Activated CD4-positive, alpha-beta T cell treated with anti-CD3 and anti-CD28 coated beads, Interleukin-2, Interleukin-6, amounts not matched to agents 100 ng/mL and 50 ng/mL, durations not matched to agents 16 hours and 8 hours (primary cell): ENCODE measurements around the gene SPSB3.

ENCODE experiments used
- DNase-seq: peaks from one replicate; pipeline ENCODE4 v3.0.0-alpha.2; 2020

Gene SPSB3

DNA sequence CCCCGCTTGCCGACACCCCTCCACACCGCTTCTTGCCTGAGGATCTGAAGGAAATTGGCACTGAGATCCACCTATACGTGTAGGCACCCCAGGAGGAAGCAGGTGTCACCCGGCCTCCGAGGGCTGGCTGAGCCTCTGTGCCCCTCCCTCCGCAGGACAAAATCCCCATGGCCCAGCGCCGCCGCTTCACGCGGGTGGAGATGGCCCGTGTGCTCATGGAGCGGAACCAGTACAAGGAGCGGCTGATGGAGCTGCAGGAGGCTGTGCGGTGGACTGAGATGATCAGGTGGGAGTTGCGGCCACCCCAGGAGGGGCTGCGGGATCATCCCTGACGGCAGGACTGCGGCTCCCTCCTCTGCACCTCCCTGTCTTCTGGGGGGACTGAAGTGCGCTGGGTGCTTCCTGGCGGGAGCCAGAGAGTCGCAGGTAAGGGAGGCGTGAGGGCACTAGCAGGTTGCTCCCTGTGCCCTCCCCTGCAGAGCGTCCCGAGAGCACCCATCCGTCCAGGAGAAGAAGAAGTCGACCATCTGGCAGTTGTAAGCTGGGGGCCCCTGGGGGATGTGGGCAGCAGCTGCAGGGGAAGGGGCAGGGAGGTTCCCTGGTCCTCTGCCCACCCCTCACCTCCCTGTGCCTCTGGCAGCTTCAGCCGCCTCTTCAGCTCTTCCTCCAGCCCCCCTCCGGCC lies 20.0 kb downstream of the SPSB3 start:
- DNase-seq = no peak

DNA sequence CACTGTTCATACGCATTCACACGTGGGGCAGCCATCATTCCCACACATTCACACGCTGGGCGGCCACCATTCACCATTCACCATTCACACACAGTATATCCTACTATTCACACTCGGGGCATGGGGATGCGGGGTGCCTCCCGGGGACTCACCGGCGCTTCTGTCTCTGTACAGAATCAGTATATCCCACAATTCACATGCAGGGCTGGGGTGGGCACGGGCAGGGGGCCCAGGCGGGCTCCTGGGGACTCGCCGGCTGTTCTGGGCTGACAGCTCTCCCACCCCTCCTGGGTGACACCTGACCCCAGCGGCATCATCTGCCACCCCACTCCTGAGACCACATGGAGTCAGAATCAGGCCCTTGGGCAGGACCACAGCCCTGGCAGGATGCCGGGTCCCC lies 20.6 kb downstream of the SPSB3 start:
- no peak for DNase-seq

DNA sequence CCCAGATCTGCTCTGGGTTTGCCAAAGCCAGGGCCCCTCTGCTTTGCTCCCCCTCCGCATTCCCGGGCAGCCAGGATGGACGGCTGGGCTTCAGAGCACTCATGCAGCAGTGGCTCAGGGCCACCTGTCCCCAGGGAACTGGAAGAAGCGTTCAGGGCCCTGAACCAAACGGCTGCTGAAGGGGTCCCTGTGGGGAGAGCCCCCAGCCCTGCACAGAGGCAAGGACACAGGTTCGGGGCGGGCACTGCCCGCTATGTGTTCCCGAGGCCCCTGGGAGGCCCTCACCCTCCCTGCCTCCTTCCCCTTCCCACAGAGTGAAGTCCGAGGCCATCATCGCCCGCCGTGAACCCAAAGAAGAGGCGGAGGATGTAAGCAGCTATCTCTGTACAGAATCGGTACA lies 21.5 kb downstream of the SPSB3 start:
- no peak for DNase-seq

DNA sequence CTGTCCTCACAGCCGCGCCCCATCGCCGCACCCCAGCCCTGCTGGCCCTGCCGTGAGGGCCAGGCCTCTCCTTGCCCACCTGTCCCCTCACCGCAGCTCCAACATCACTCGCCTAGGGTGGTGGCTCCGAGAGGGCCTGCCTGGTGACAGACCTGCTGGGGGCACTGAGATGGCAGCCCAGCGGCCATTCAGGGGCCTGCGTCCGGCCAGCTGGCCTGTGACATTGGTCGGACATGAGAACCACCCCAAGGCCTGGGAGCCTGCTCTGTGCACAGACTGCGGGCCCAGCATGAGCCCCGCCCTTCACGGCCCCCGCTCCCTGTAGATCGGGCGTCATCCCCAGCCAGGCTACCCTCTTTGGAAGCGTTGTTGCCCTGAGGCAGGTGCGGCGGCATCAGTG lies 22.9 kb downstream of the SPSB3 start:
- no peak for DNase-seq

DNA sequence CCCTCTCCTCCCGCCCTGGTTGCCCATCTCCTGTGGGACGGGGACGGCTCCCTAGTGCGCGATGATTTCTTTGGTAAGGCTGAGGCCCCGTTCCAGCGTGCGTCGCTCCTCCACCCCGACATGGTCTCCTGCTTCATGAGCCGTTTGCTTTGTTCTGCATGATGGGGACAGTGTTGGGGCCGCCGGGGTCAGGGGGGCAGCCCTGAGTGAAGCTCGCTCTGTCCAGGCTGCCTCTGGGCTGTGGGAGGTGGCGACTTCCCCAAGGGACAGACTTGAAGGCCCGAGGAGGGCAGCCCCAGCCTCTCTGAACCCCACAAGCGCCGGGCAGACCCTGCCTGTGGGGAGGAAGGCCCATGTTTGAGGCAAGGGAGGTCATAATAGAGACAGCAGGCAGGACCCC lies 23.4 kb downstream of the SPSB3 start:
- no peak for DNase-seq

DNA sequence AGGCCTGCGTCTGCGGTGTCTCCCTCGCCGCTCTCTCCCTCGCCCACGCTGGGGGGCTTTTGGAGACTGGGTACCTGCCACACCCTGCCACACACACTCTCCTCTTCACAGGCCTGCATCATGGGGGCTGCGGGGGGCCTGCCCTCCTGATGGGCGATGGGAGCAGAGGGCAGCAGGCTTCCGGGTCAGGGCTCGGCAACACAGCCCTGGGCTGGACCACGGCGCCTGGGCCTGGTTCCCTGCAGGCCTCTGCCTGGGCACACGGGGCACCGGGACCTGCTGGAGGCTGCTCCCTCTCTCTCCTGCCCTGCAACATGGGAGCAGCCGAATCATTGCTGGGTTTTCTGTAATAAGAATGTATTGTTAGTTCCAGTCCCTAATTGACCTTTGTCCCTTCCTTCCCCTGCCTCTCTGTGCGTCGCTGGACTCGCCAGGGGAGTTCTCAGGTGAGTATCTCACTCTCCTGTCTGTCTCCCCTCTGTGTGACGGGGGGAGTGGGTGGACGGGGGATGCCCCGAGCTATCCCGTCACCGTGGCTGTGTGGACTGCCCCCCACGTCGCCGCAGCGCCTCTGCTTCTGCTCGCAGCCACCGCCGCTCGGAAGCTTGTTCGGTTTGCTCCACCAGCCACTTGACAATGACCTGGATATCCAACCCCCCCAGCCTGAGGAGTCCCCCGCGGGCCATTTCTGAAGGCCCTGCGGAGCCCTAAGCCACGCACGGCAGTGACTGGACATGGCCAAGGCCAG lies 24.5 kb downstream of the SPSB3 start:
- no peak for DNase-seq

DNA sequence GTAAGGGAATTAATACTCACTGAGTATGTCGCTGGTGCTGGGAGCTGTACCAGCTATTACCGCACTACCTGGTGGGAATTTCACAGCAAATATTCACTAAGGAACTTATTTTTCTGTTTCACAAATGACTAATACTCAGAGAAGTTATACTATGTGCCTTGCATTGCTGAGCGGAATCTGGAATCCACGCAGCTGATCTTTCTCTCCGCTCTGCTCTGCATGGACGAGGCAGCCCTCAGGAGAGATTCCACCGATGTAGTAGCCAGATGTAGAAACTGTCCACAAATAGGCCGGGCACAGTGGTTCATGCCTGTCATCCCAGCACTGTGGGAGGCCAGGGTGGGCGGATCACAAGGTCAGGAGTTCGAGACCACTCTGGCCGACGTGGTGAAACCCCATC lies 28.2 kb downstream of the SPSB3 start:
- no peak for DNase-seq

DNA sequence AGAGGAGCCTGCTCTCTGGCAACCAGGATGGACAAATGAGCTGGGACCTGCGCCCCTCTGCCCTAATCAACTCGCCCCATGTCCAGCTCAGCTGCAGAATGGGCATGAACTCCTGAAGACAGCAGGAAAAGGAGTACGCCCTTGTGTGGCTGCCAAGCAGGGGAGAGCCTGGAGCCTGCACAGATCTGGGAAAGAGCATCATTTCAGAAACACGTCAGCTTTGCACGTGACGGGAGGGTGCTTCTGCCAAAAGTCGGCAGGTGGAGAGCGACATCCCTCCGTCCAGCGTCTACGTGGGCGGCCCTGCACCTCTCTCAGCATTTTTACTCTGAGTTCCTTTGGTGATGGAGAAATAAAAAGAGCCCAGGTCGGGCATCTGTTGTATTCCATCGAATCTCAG lies 29.5 kb downstream of the SPSB3 start:
- DNase-seq = no peak

DNA sequence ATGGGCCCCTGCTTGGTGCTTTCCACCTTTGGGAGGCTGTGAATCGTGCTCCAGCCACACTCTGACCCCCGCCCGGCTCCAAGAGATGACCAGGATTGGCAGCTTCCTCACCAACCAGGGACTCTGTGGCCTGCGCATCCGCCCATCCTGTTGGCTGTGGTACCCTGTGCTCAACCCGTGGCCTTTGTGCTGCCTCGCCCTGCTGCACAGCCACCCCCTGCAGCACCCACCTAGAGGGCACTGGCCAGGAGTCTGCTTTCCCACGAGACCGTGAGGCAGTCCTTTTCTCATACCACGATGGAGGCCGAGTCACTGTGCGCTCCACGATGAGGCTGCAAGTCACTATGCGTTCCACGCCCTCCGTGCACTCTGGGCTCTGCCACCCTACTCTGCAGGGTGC lies 30.4 kb downstream of the SPSB3 start:
- DNase-seq = no peak

DNA sequence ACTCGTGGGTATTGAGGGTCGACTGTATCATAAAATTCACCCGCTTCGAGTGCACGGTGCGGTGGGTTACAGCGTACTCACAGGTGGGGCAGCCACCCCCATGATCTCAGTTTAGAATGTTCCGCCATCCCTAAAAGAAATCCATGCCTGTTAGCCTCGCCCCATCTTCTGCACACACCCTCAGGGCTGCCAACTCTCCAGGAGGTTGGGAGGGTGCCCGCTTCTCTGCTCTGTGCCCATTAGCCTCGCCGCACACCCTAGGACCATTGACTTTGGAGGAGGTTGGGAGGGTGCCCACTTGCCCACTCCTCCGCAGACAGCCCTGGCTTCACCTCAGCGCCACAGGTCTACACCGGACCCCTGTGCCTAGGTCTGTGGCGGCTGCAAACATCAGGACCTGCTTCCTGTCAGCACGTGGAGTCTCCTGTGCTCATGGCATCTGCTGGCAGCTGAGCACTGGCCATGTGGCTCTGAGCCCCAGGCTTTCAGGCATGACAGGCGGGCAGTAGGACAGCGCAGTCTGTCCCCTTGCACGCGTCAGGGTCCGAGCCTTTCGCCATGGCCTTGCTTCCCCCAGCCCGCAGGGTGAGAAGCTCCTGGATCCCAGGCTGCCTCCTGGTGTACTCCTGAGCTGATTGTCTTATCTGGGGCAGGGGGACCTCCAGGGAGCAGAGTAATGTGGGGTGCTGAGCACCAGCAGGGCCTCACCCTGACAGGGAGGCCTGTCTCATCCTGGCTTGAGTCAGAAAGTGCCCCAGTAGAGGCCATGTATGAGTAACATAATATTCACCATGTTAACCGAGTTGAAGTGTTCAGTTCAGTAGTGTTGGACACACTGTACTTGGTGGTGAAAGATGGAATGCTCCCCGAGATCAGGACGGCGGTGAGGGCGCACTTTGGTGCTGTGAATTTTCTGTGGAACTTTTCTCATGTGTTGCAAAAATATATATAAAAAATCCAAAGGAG lies 32.9 kb downstream of the SPSB3 start:
- DNase-seq = no peak

DNA sequence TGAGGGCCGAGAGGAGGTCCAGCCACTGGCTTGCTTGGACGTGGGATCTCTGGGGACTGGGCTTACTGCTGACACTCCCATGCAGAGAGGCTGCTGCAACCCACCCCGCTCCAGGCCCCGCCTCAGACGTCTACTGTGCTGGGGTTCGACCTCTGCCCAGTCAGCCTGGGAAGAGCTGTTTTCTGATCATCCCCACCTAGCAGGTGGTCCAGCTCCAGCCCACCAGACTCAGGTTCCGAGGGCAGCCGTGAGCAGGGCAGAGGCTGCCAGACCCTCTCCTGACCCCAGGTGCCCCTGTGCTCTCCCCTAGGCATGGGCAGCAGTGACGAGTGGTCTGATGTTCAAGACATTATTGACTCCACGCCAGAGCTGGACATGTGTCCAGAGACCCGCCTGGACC lies 34.4 kb downstream of the SPSB3 start:
- DNase-seq = no peak

DNA sequence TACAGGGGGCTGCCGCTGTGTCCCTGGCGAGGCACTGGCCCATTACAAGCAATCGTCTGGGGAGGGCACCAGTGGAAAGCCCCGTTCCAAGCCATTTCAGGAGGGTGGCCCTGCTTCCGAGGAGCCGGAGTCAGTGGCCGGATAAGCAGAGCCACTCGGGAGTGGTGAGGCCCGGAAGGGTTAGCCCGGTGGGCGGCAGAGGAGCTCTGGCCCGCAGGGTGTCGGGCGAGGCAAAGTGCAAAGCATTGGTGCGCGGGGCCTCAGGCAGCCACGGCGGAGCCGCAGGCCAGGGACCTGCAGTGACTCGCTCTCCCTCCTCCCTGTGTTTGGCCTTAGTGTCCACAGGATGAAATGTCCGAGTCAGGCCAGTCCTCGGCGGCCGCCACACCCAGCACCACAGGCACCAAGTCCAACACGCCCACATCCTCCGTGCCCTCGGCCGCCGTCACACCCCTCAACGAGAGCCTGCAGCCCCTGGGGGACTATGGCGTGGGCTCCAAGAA lies 35.6 kb downstream of the SPSB3 start:
- no peak for DNase-seq

DNA sequence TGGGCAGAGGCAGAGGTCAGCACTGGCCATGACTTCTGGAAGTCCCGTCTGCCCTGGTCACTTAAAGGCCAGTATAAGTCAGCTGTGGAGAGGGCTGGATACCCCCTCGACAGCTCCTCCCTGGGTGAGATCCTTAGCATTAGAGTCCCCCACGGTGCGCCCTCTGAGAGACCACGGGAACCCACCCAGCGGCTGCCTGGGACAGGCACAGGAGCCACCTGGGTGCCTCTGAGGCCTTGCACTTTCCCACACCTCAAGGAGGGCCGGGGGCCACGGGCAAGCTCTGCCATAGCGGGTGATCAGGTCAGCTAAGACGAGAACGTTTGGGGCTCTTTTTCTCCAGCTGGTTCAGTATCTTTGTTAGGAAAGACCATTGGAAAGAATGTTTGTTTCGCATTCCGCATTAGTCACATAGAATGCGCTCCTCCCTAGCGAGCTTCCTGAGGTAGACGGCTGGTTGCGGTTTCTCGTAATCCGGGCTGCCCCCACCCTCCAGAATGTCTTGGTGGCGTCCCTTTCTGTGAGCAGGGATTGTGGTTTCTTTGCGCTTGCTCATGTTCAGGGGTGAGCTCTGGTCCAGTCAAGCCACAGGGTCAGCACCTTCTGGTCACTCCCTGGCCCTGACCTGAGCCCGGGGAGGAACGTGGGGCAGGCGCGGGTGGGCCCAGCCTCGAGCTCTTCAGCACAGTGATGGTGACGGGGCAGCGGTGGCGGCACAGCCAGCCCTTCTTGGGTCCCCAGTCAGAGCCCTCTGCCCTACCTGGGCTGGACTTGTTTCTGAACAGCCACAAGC lies 36.3 kb downstream of the SPSB3 start:
- no peak for DNase-seq

DNA sequence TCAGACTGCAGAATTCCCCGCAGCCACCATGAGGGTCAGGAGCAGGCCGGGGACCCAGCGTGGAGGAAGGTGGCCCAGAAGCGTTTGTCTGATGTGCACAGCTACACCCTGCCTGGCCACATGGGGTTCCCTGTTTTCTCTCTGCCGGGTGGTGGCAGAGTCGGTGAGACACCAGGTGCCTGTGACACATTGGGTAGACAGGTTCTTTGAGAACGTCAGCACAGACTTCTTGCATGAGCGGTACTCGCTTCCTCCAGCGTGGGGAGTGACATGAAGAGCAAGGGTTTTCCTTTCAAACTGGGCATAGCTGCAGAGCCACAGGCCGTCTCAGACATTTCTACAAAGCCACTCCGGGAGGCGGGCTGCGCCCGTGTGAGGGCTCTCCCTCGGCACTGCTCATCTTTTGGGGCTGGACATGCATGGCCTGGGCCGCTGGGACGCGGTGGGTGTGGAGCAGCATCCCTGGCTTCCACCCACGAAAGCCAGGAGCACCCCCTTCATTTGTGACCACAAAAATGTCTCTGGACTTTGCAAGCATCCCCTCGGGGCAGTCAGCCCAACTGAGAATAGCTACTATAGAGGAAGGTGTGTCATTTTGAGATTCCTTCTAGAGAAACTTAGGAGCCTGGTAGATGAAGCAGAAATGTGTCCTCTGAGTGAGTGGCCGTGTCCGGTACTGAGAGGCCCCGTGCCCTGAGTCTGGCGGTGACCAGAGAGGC lies 37.0 kb downstream of the SPSB3 start:
- no peak for DNase-seq

DNA sequence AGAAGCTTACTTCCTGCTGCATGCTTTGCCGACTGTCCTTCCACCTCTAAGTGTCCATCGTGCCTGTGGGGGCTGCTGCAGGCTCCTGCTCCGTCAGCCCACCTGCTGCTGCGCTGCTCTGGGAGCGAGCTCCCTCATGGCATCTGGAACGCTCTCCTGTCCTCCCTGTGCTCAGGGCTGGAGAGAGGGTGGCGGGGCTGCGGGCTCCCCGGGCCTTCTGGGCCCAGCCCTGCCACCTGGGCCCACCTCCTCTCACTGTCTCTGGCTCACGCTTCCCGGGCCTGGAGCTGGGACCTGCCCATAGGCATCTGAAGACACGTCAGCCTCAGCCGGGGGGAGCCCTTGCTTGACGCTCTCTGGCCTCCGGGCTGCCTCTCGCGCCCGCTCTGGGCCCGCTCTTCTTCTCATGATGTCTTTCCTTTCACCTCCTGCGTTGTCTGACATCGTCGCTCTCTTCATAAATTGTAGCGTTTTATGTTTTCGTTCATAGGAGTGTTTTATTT lies 38.0 kb downstream of the SPSB3 start:
- no peak for DNase-seq

DNA sequence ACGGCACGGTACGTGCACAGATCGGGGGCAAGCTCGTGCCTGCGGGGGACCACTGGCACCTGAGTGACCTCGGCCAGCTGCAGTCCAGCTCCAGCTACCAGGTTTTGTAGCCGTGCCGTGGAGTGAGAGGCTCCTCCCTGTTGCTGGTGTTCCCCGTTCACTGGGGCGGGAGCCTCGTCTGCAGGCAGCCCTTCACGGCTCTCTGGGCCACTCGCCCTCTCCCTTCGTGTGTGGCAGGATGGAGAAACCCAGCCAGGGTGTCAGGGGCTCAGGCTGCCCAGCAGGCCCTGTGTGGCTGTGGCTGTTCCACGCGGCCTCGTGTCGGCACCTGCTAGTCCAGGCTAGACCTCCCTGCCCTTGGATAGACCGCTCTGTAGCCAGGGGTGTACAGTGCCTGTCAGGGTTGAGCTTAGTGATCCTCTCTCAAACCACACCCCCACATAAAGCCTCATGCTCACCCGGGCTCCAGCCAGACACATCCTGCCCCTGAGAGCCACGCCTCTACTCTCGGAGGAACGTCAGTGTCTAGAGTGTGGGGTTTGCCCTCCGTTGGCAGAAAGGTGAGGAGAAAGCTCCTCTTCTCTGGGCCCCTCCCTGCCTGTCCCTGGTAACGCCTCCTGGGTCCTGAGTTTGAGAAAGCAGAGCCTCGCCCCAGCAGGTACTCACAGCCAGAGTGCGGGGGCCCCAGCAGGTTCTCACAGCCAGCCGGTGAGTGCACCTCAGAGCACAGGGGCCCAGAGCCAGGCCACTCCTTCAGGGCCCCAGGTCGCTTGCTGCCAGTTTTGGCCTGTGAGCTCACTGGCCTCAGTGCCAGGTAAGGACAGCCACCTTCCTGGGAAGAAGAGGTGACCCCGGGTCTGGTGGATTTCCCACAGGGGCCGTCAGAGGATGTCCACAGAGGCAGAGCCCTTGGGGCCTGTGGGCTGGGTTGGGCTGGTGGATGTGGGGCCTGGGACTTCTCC lies 38.7 kb downstream of the SPSB3 start:
- no peak for DNase-seq

DNA sequence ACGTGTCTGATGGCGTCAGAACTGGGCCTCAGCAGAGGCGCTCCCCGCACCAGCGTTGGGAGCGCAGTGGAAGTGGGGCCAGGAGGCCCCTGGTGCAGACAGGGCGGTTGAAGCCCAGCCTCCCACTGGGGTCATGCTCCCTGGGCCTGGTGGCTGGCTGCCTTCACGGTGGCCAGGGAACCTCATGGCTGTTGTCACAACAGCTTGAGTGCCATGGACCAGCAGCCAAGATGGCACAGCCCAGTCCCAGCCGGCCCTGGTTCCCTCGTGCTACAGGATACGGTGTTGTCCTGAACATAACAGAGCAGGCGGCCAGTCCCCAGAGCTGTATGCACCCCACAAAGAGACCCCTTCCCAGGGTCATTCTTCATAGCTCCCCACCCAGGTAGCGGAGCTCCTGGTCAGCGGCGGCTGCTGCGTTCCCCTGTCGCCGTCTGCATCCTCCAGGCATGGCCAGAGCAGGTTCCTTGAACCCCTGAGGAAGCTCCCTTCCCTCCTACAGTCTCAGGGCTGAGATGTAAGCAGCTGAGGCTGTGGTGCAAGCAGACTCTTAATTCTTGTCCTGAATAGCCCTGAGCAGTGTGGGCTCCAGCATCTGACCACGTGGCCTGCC lies 40.7 kb downstream of the SPSB3 start:
- no peak for DNase-seq

DNA sequence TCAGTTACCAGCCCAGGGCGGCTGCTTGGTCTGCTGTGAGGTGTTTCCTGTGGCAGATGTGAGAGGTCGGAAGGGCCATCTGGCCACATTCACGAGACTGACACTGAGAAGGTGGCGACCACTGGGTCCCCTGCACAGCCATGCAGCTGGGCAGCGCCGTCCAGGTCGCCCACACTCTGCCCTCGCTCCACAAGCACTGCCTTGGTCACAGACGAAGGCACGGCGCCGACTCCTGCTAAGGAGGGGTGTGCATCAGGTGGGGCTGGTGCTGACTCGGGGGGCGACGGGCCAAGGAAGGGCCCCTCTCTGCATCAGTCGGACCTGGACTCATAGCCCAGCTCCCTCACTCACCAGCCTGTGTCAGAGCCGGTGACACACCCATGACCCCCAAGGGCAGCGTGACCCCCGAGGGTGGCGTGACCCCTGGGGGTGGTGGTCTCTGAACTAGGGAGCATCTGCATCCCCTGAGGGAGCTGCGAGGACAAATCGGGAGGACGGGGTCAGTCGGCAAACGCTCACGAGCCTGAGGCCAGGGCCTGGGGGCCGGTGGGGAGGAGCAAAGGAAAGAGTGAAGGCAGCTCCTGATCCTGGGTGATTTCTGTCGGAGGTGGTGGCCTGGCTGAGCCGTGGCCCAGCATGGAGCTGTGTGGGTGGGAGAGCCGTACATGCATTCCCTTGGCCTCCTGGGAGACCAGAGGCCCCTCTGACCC lies 41.4 kb downstream of the SPSB3 start:
- DNase-seq = no peak

DNA sequence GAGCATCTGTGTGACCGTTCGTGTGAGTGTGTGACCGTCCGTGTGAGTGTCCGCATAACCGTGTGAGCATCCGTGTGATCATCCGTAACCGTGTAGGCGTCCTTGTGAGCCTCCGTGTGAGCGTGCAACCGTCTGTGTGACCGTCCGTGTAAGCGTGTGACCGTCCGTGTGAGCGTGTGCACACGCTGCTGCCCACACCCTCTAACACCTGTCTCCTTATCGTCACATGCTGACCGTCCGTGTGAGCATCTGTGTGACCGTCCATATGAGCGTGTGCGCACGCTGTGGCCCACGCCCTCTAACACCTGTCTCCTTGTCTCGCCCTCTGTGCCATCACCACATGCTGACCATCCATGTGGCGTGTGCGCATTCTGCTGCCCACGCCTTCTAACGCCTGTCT lies 42.1 kb downstream of the SPSB3 start:
- DNase-seq = no peak
